Kidney (tissue), 14 donors: Measurements from ENCODE around the gene THSD4. TPM values are rescaled to one million over a fixed set of nuclear protein-coding genes. Genes with fewer than 3 reads are reported as not detected.

Source experiments
- DNase-seq, 5 donors: peaks; one replicate each; pipeline ENCODE4 v3.0.0-alpha.2; 2013 to 2020
- FAIRE-seq: peaks from 2 replicates; lab custom pipeline; 2012; peaks lifted over from hg19 to GRCh38; lab: Jason Lieb, UNC
- H3K27ac ChIP-seq, 2 donors: one replicate each; pipeline ENCODE4 v1.7.0; 2013; ENCODE audit warnings: low read depth in 2 of 2, low read length in 2 of 2, inconsistent platforms in 1 of 2
- H3K27me3 ChIP-seq: one replicate; pipeline ENCODE4 v1.7.1; 2013; ENCODE audit warnings: low read length, inconsistent platforms; ENCODE audit not compliant: control insufficient read depth, insufficient read depth
- H3K36me3 ChIP-seq, 3 donors: one replicate each; pipeline versions ENCODE4 v1.7.0 to v1.7.1; 2013; ENCODE audit warnings: low read length in 3 of 3, control low read depth in 1 of 3, inconsistent platforms in 1 of 3; ENCODE audit not compliant: insufficient read depth in 3 of 3, control insufficient read depth in 2 of 3
- H3K4me1 ChIP-seq, 3 donors: one replicate each; pipeline versions ENCODE4 v1.7.0 to v1.7.1; 2013; ENCODE audit warnings: low read length in 3 of 3, inconsistent platforms in 1 of 3, low read depth in 1 of 3; ENCODE audit not compliant: control insufficient read depth in 2 of 3, insufficient read depth in 2 of 3
- H3K4me3 ChIP-seq, 3 donors: one replicate each; pipeline versions ENCODE4 v1.7.0 to v1.8.1; 2013; ENCODE audit warnings: low read length in 3 of 3, control low read depth in 1 of 3, inconsistent platforms in 1 of 3
- H3K9ac ChIP-seq, 3 donors: one replicate each; pipeline versions ENCODE4 v1.7.0 to v1.7.1; 2013; ENCODE audit warnings: low read length in 3 of 3, control low read depth in 1 of 3, inconsistent platforms in 1 of 3
- H3K9me3 ChIP-seq, 3 donors: one replicate each; pipeline versions ENCODE4 v1.7.0 to v1.7.1; 2013; ENCODE audit warnings: low read length in 3 of 3, control low read depth in 1 of 3, inconsistent platforms in 1 of 3; ENCODE audit not compliant: control insufficient read depth in 2 of 3, insufficient read depth in 1 of 3
- CTCF ChIP-seq: IDR thresholded peaks from 3 replicates; pipeline ENCODE4 v1.5.1; 2012; ENCODE audit warnings: mild to moderate bottlenecking, moderate library complexity, borderline replicate concordance; ENCODE audit not compliant: insufficient read depth; ENCODE audit errors: extremely low read depth
- intact Hi-C: fragments of 100-400 bp; cut with DNase I; formaldehyde crosslinking; loops from one replicate; pipeline ENCODE4 v1.11.1; 2022
- polyA plus RNA-seq: library from polyadenylated mRNA; stranded (reverse); fragments of 350-450 nt; fragmentation: Illumina TruSeq; extraction: RNeasy Lipid Tissue Mini Kit (QIAGEN cat#74804); gene quantifications from one replicate; pipeline ENCODE4 v1.2.3, GENCODE V29; 2014; ENCODE audit warnings: low read depth, low replicate concordance; ENCODE audit not compliant: insufficient read depth
- total RNA-seq: library from RNA; stranded (reverse); fragmentation: NEBNext Ultra II Directional; extraction: Animal tissue kit (Norgen Biotek cat#: 25700); gene quantifications from one replicate; pipeline ENCODE4 v1.2.1, GENCODE V29; 2021
- donor health status: control.
- donor health status: control.
- donor health status: control.
- donor health status: control.
- donor health status: control.
- donor health status: DM: yes; HTN: yes; CAD: no.
- donor health status: Normal renal cell carcinoma (clear cell type).

The THSD4 gene
- total and polyA plus RNA-seq, 2 donors from 2014 or later, result 9.4 to 36.3 TPM

- Histone ChIP-seq H3K27me3 (no peaks in the 10 kb centered on the region), H3K27ac (no peak overlapping the region), H3K4me3 (no peak overlapping the region), H3K36me3 (no peaks in the 10 kb centered on the region), H3K9me3 (no peaks in the 10 kb centered on the region), H3K9ac (no peak overlapping the region), H3K4me1 (no peaks in the 10 kb centered on the region)
- no peak for TF ChIP-seq CTCF
- intact Hi-C loops, result no loop called here
- DNase-seq (peak in 1 of 5 donors; percentile 67), FAIRE-seq (no peak)
Measured at GRCh38 chr15:71812966-71813722, 697.9 kb downstream of the THSD4 start.

GRCh38 chr15:71813723-71814470 is 698.6 kb downstream of the THSD4 start:
- no peaks in the 10 kb centered on the region for H3K36me3 ChIP-seq
- no peak overlapping the region for H3K9ac ChIP-seq
- no peaks in the 10 kb centered on the region for H3K4me1 ChIP-seq
- DNase-seq, result peak in 1 of 5 donors; percentile 59
- H3K9me3 ChIP-seq, result no peaks in the 10 kb centered on the region
- H3K27ac ChIP-seq, result no peak overlapping the region
- intact Hi-C loops, result no loop called here
- no peak for FAIRE-seq
- TF ChIP-seq CTCF, result no peak
- no peaks in the 10 kb centered on the region for H3K27me3 ChIP-seq
- no peak overlapping the region for H3K4me3 ChIP-seq

- Histone ChIP-seq H3K4me3 (no peak overlapping the region), H3K27me3 (no peaks in the 10 kb centered on the region), H3K4me1 (no peaks in the 10 kb centered on the region), H3K36me3 (no peaks in the 10 kb centered on the region), H3K27ac (no peak overlapping the region), H3K9ac (no peak overlapping the region), H3K9me3 (no peaks in the 10 kb centered on the region)
- TF ChIP-seq CTCF, result no peak
- FAIRE-seq, result no peak
- intact Hi-C loops, result no loop called here
- no peak for DNase-seq
Measured at GRCh38 chr15:71815301-71815700, 700.0 kb downstream of the THSD4 start.
